B cell (primary cell): ENCODE results near the gene PKIG.

Source experiments
- EZH2 ChIP-seq: IDR thresholded peaks from 2 replicates; pipeline ENCODE4 v1.6.1; 2012; ENCODE audit warnings: borderline replicate concordance, low read depth, mild to moderate bottlenecking, moderate library complexity, low read length; ENCODE audit not compliant: insufficient read depth, poor library complexity, severe bottlenecking
- TF ChIP-seq, protein P1 (sequence below): fragments of 200-600 bp; IDR thresholded peaks from one replicate; pipeline ENCODE4 v1.8.0; 2022; ENCODE audit warnings: antibody characterized with exemption, mild to moderate bottlenecking

- no peak for TF ChIP-seq EZH2
- TF ChIP-seq, protein P1, sequence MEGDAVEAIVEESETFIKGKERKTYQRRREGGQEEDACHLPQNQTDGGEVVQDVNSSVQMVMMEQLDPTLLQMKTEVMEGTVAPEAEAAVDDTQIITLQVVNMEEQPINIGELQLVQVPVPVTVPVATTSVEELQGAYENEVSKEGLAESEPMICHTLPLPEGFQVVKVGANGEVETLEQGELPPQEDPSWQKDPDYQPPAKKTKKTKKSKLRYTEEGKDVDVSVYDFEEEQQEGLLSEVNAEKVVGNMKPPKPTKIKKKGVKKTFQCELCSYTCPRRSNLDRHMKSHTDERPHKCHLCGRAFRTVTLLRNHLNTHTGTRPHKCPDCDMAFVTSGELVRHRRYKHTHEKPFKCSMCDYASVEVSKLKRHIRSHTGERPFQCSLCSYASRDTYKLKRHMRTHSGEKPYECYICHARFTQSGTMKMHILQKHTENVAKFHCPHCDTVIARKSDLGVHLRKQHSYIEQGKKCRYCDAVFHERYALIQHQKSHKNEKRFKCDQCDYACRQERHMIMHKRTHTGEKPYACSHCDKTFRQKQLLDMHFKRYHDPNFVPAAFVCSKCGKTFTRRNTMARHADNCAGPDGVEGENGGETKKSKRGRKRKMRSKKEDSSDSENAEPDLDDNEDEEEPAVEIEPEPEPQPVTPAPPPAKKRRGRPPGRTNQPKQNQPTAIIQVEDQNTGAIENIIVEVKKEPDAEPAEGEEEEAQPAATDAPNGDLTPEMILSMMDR = no peak
Measured at GRCh38 chr20:44544263-44544662, 38.1 kb upstream of the PKIG start.
